SK-N-SH (cell line): ENCODE measurements around the gene CCDC175. TPM values are rescaled to one million over a fixed set of nuclear protein-coding genes. Genes with fewer than 3 reads are reported as not detected.

Experiments
- CTCF ChIA-PET: fragments of 300-600, 350-600 bp; formaldehyde crosslinking; extraction: SDS; loops from one replicate; lab custom pipeline; 2021; lab: Yijun Ruan, JAX
- POLR2A ChIA-PET: fragments of 350-600 bp; sonication (Branson Sonifier 250); formaldehyde crosslinking; extraction: SDS; loops from one replicate; lab custom pipeline; 2020; ENCODE audit warnings: antibody characterized with exemption, inconsistent platforms; lab: Yijun Ruan, JAX
- DNase-seq: peaks from one replicate; pipeline ENCODE4 v3.0.0; 2012
- H2AFZ ChIP-seq: fragments of 200-600 bp; sonication (generic); 2 replicates; pipeline ENCODE4 v1.8.1; 2016; ENCODE audit warnings: antibody characterized with exemption, mild to moderate bottlenecking, low read depth
- H3F3A ChIP-seq: fragments of 200-600 bp; sonication (generic); replicated peaks from 2 replicates; pipeline ENCODE3; 2016; ENCODE audit warnings: antibody characterized with exemption, mild to moderate bottlenecking; ENCODE audit not compliant: insufficient read depth
- H3K27ac ChIP-seq, 2 experiments: fragments of 200-500 bp in 1 of 2; fragments of 200-600 bp in 1 of 2; sonication (Bioruptor generic) in 1 of 2; sonication (generic), shearing (Covaris generic) in 1 of 2; 2 replicates each; pipeline versions ENCODE4 v1.5.1 to v1.6.1; 2014 to 2016; ENCODE audit warnings: low read depth in 2 of 2, inconsistent platforms in 1 of 2, low read length in 1 of 2, mild to moderate bottlenecking in 1 of 2, mixed read lengths in 1 of 2
- H3K27me3 ChIP-seq: fragments of 200-600 bp; sonication (generic), shearing (Covaris generic); 2 replicates; pipeline ENCODE4 v1.6.1; 2016; ENCODE audit warnings: mixed run types; ENCODE audit not compliant: insufficient read depth
- H3K36me3 ChIP-seq, 2 experiments: fragments of 200-500 bp in 1 of 2; fragments of 200-600 bp in 1 of 2; sonication (Bioruptor generic) in 1 of 2; sonication (generic) in 1 of 2; replicated peaks in 1 of 2; 2 replicates each; pipeline versions ENCODE3 to v1.5.1; 2014 to 2016; ENCODE audit warnings: low read length in 1 of 2, mild to moderate bottlenecking in 1 of 2; ENCODE audit not compliant: insufficient read depth in 2 of 2, control insufficient read depth in 1 of 2
- H3K4me1 ChIP-seq, 2 experiments: fragments of 200-500 bp in 1 of 2; fragments of 200-600 bp in 1 of 2; sonication (Bioruptor generic) in 1 of 2; sonication (generic), shearing (Covaris generic) in 1 of 2; 2 replicates each; pipeline versions ENCODE4 v1.5.1 to v1.6.1; 2014 to 2016; ENCODE audit warnings: low read depth in 1 of 2, low read length in 1 of 2, mixed run types in 1 of 2; ENCODE audit not compliant: insufficient read depth in 2 of 2, control insufficient read depth in 1 of 2
- H3K4me2 ChIP-seq: fragments of 200-600 bp; sonication (generic), shearing (Covaris generic); 2 replicates; pipeline ENCODE4 v1.6.1; 2017; ENCODE audit warnings: mixed run types
- H3K4me3 ChIP-seq, 2 experiments: fragments of 200-500 bp in 1 of 2; fragments of 200-600 bp in 1 of 2; sonication (Bioruptor generic) in 1 of 2; sonication (generic), shearing (Covaris generic) in 1 of 2; 2 replicates each; pipeline versions ENCODE4 v1.5.1 to v1.8.1; 2014 to 2016; ENCODE audit warnings: low read depth in 2 of 2, inconsistent platforms in 1 of 2, low read length in 1 of 2, mild to moderate bottlenecking in 1 of 2, mixed read lengths in 1 of 2, moderate library complexity in 1 of 2
- H3K79me2 ChIP-seq: fragments of 200-600 bp; sonication (generic); 2 replicates; pipeline ENCODE4 v1.8.1; 2017; ENCODE audit warnings: mild to moderate bottlenecking; ENCODE audit not compliant: insufficient read depth
- H3K9ac ChIP-seq: fragments of 200-600 bp; sonication (generic); 2 replicates; pipeline ENCODE4 v1.6.1; 2017; ENCODE audit warnings: mixed run types
- H3K9me2 ChIP-seq: fragments of 200-600 bp; sonication (generic); 2 replicates; pipeline ENCODE4 v1.6.1; 2017; ENCODE audit warnings: mixed run types
- H3K9me3 ChIP-seq: fragments of 200-600 bp; sonication (generic); 2 replicates; pipeline ENCODE4 v1.6.1; 2017; ENCODE audit warnings: mixed run types, mild to moderate bottlenecking, moderate library complexity
- H4K20me1 ChIP-seq: fragments of 200-600 bp; sonication (generic); 2 replicates; pipeline ENCODE4 v1.6.1; 2017; ENCODE audit warnings: mild to moderate bottlenecking, mixed run types; ENCODE audit not compliant: insufficient read depth
- CHD2 ChIP-seq: fragments of 150-350 bp; IDR thresholded peaks from 2 replicates; pipeline ENCODE4 v1.6.1; 2018; ENCODE audit warnings: low read length; ENCODE audit not compliant: partially characterized antibody
- ELF1 ChIP-seq: IDR thresholded peaks from 2 replicates; pipeline ENCODE4 v1.4.0; 2012
- EP300 ChIP-seq, 2 experiments: IDR thresholded peaks; 2 replicates each; pipeline versions ENCODE4 v1.4.0 to v1.6.1; 2012; ENCODE audit warnings: borderline replicate concordance in 1 of 2, low read depth in 1 of 2, low read length in 1 of 2
- FOXJ3 ChIP-seq: sonication (generic); formaldehyde crosslinking; IDR thresholded peaks from 2 replicates; pipeline ENCODE4 v1.5.1; 2020; ENCODE audit warnings: mild to moderate bottlenecking, missing genetic modification reagents
- JUND ChIP-seq: IDR thresholded peaks from 2 replicates; pipeline ENCODE4 v1.4.0; 2012
- MEF2A ChIP-seq: IDR thresholded peaks from 2 replicates; pipeline ENCODE4 v1.4.0; 2012; ENCODE audit warnings: low read depth, borderline replicate concordance
- NFIC ChIP-seq: IDR thresholded peaks from 2 replicates; pipeline ENCODE4 v1.4.0; 2012; ENCODE audit warnings: borderline replicate concordance
- RCOR1 ChIP-seq: fragments of 150-350 bp; IDR thresholded peaks from 2 replicates; pipeline ENCODE4 v1.6.1; 2017; ENCODE audit warnings: antibody characterized with exemption, low read length
- RFX5 ChIP-seq: IDR thresholded peaks from 2 replicates; pipeline ENCODE4 v1.6.1; 2012; ENCODE audit warnings: mild to moderate bottlenecking, improper control_type of control experiment, low read length
- SIN3A ChIP-seq: IDR thresholded peaks from 2 replicates; pipeline ENCODE4 v1.6.1; 2012; ENCODE audit warnings: low read depth, mild to moderate bottlenecking, low read length, moderate library complexity, borderline replicate concordance
- WGBS: methylation state at CpG from one replicate; pipeline ENCODE4 v1.1.6; 2017; ENCODE audit warnings: low lambda C conversion rate; 5-methylcytosine and 5-hydroxymethylcytosine counted together
- polyA plus RNA-seq, 3 experiments: library from polyadenylated mRNA; depleted of rRNA; stranded (reverse); fragments of >200 nt; gene quantifications; 2 replicates each; pipeline ENCODE4 v1.2.3, GENCODE V29; 2012
- TF ChIP-seq, protein P1 (sequence below): IDR thresholded peaks from 2 replicates; pipeline ENCODE4 v1.4.0; 2012; ENCODE audit warnings: low read depth
- TF ChIP-seq, protein P2 (sequence below): IDR thresholded peaks from 2 replicates; pipeline ENCODE4 v1.4.0; 2012; ENCODE audit warnings: low read depth, borderline replicate concordance
- TF ChIP-seq, protein P3 (sequence below): IDR thresholded peaks from 2 replicates; pipeline ENCODE4; 2012

CCDC175 gene
- polyA plus RNA-seq, 1 of the 3 experiments (the other 2 are of a cell fraction) = not detected

DNA sequence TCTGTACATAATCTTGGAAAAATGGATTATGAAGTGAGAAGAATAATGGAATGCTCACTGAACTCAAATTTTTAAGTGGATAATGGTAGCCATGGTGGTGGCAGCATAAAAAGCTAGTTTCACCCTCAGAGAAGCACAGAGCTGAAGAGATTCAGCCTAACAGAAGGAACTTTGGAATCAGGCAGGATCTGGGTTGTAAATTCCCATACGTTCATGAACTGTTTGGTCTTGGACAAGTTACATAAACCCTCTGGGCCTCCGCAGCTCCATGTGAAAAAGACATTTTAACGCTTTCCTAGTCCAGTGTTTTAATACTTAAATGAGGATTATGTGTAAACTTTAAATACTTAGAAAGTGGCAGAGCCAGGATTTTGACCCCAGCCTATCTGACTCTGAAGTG, 65.6 kb downstream of the CCDC175 start:
- Histone ChIP-seq H3K9me2 (no peaks in the 10 kb centered on the region), H3K36me3 (no peaks in the 10 kb centered on the region), H3K27me3 (no peaks in the 10 kb centered on the region; the same call in 1 of the 2 replicates), H3K9ac (no peak overlapping the region), H3K4me2 (no peak overlapping the region), H3F3A (no peaks in the 10 kb centered on the region), H3K4me3 (no peak overlapping the region), H3K79me2 (no peaks in the 10 kb centered on the region), H3K27ac (no peak overlapping the region), H2AFZ (no peak overlapping the region), H4K20me1 (no peaks in the 10 kb centered on the region), H3K9me3 (no peaks in the 10 kb centered on the region), H3K4me1 (peaks cover 0 to 2% of the 10 kb centered on the region in 2 experiments; a peak in 1 of 4 replicates)
- no peak for DNase-seq
- 56% methylated on average over 3 of the region's 3 CpGs for WGBS
- ChIA-PET CTCF (interaction anchor here (1.3 to 8.0 kb wide), 10 partner anchors 11 to 378 kb away, joined by 4 to 198 read pairs (median 8); partner anchors contain the start of gene CCDC175), POLR2A (no interaction called here)
- no peak for TF ChIP-seq JUND
- TF ChIP-seq, protein P1, sequence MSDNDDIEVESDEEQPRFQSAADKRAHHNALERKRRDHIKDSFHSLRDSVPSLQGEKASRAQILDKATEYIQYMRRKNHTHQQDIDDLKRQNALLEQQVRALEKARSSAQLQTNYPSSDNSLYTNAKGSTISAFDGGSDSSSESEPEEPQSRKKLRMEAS = no peak
- no peak for TF ChIP-seq EP300 (IDR thresholded peaks at IDR 0.05; ENCODE audit: borderline replicate concordance in 1 of 2, low read depth in 1 of 2, low read length in 1 of 2)
- no peak for TF ChIP-seq ELF1
- TF ChIP-seq MEF2A = no peak
- TF ChIP-seq, protein P2, sequence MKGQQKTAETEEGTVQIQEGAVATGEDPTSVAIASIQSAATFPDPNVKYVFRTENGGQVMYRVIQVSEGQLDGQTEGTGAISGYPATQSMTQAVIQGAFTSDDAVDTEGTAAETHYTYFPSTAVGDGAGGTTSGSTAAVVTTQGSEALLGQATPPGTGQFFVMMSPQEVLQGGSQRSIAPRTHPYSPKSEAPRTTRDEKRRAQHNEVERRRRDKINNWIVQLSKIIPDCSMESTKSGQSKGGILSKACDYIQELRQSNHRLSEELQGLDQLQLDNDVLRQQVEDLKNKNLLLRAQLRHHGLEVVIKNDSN = no peak
- TF ChIP-seq NFIC = no peak
- TF ChIP-seq, protein P3, sequence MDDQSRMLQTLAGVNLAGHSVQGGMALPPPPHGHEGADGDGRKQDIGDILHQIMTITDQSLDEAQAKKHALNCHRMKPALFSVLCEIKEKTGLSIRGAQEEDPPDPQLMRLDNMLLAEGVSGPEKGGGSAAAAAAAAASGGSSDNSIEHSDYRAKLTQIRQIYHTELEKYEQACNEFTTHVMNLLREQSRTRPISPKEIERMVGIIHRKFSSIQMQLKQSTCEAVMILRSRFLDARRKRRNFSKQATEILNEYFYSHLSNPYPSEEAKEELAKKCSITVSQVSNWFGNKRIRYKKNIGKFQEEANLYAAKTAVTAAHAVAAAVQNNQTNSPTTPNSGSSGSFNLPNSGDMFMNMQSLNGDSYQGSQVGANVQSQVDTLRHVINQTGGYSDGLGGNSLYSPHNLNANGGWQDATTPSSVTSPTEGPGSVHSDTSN = no peak
- TF ChIP-seq FOXJ3 = no peak
- no peak for TF ChIP-seq CHD2
- no peak for TF ChIP-seq RFX5
- no peak for TF ChIP-seq RCOR1

DNA sequence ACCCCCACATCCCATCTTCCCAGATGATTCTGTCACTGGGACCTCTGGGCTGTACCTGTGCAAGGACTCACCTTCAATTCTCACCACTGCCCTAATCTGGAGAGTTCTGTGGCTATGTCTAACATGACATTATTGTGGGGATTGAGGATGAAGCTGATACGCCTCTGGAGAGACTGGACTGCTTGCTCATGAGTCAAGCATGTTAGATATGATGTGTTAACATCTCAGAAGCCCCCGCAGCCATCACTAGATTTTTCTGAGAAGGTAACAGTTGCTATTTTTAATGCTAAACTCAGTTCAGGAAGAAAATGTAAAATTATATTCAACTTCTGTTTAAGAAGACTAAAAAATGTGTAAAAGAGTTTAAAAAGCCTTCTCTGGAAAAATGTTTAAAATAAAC, 66.6 kb downstream of the CCDC175 start:
- Histone ChIP-seq H3K79me2 (no peaks in the 10 kb centered on the region), H3K9me2 (no peaks in the 10 kb centered on the region), H3K4me1 (peaks cover 0 to 2% of the 10 kb centered on the region in 2 experiments; a peak in 1 of 4 replicates), H3K4me2 (no peak overlapping the region), H3K9me3 (no peaks in the 10 kb centered on the region), H3K9ac (no peak overlapping the region), H3F3A (no peaks in the 10 kb centered on the region), H3K4me3 (no peak overlapping the region), H4K20me1 (no peaks in the 10 kb centered on the region), H3K27ac (no peak overlapping the region), H3K36me3 (peaks cover 0 to 2% of the 10 kb centered on the region in 2 experiments), H3K27me3 (no peaks in the 10 kb centered on the region; the same call in 1 of the 2 replicates), H2AFZ (no peak overlapping the region)
- no peak for TF ChIP-seq SIN3A
- no peak for TF ChIP-seq NFIC
- ChIA-PET POLR2A (no interaction called here), CTCF (interaction anchor here (1.2 to 8.0 kb wide), 6 partner anchors 35 to 178 kb away, joined by 3 to 198 read pairs (median 4); partner anchors contain the start of gene CCDC175)
- 51% methylated on average over 2 of the region's 2 CpGs for WGBS
- DNase-seq = no peak
